Prostate gland (tissue), 2 donors: ENCODE results near the gene IQGAP1.

Experiments used
- POLR2A ChIP-seq: fragments of 450-650 bp; IDR thresholded peaks from one replicate; pipeline ENCODE4 v1.6.1; 2016; ENCODE audit warnings: antibody characterized with exemption, mild to moderate bottlenecking
- POLR2AphosphoS5 ChIP-seq: sonication (generic); formaldehyde crosslinking; IDR thresholded peaks from one replicate; pipeline ENCODE4 v1.6.1; 2017; ENCODE audit warnings: antibody characterized with exemption
- TF ChIP-seq, protein P1 (sequence below), 4 experiments: fragments of 200-600 bp in 2 of 4; fragments of 450-650 bp in 2 of 4; sonication (generic) in 2 of 4; IDR thresholded peaks; 1 replicate in 3 of 4; 2 replicates in 1 of 4; pipeline ENCODE4 v1.5.1; 2016 to 2019; ENCODE audit warnings: antibody characterized with exemption in 4 of 4, mild to moderate bottlenecking in 2 of 4, moderate library complexity in 2 of 4

- TF ChIP-seq POLR2AphosphoS5 (no peak), POLR2A (no peak)
- TF ChIP-seq, protein P1, sequence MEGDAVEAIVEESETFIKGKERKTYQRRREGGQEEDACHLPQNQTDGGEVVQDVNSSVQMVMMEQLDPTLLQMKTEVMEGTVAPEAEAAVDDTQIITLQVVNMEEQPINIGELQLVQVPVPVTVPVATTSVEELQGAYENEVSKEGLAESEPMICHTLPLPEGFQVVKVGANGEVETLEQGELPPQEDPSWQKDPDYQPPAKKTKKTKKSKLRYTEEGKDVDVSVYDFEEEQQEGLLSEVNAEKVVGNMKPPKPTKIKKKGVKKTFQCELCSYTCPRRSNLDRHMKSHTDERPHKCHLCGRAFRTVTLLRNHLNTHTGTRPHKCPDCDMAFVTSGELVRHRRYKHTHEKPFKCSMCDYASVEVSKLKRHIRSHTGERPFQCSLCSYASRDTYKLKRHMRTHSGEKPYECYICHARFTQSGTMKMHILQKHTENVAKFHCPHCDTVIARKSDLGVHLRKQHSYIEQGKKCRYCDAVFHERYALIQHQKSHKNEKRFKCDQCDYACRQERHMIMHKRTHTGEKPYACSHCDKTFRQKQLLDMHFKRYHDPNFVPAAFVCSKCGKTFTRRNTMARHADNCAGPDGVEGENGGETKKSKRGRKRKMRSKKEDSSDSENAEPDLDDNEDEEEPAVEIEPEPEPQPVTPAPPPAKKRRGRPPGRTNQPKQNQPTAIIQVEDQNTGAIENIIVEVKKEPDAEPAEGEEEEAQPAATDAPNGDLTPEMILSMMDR (IDR thresholded peaks at IDR 0.05) = no peak
Observed at GRCh38 chr15:90439946-90440345, 51.9 kb downstream of the IQGAP1 start.
